ENCODE results near the gene CACNA2D4.

The CACNA2D4 gene

GRCh38 chr12:1842905-1843640 is 75.4 kb downstream of the CACNA2D4 start:
- no peak for DNase-seq

GRCh38 chr12:1842183-1842904 is 76.1 kb downstream of the CACNA2D4 start:
- DNase-seq = no peak

GRCh38 chr12:1841586-1842182 is 76.8 kb downstream of the CACNA2D4 start:
- no peak for DNase-seq

GRCh38 chr12:1840981-1841425 is 77.4 kb downstream of the CACNA2D4 start:
- no peak for DNase-seq

- no peak for DNase-seq
These were observed 78.2 kb downstream of the CACNA2D4 start for GRCh38 chr12:1839956-1840951.

- no peak for DNase-seq
These were observed 79.0 kb downstream of the CACNA2D4 start for GRCh38 chr12:1839464-1839863.

GRCh38 chr12:1838994-1839365 is 79.5 kb downstream of the CACNA2D4 start:
- no peak for DNase-seq

- no peak for DNase-seq
These were observed 80.1 kb downstream of the CACNA2D4 start for GRCh38 chr12:1838205-1838993.

- no peak for DNase-seq
These were observed 80.8 kb downstream of the CACNA2D4 start for GRCh38 chr12:1837541-1838204.

- DNase-seq = no peak
These were observed 81.5 kb downstream of the CACNA2D4 start for GRCh38 chr12:1836854-1837421.

- DNase-seq = no peak
These were observed 82.1 kb downstream of the CACNA2D4 start for GRCh38 chr12:1836241-1836803.

- DNase-seq = no peak
These were observed 83.0 kb downstream of the CACNA2D4 start for GRCh38 chr12:1835211-1836131.

- DNase-seq = no peak
These were observed 84.1 kb downstream of the CACNA2D4 start for GRCh38 chr12:1834186-1834925.

GRCh38 chr12:1833596-1834028 is 84.8 kb downstream of the CACNA2D4 start:
- no peak for DNase-seq

GRCh38 chr12:1832801-1833595 is 85.5 kb downstream of the CACNA2D4 start:
- DNase-seq = no peak

GRCh38 chr12:1830981-1831963 is 87.2 kb downstream of the CACNA2D4 start:
- DNase-seq = no peak
